ENCODE measurements around the gene ADGRB3. TPM values are rescaled to one million over a fixed set of nuclear protein-coding genes. Genes with fewer than 3 reads are reported as not detected.

ADGRB3 gene
- polyA plus RNA-seq, 2 of the 4 experiments (the other 2 are of a cell fraction) = not detected

- DNase-seq (ENCODE audit: low read depth in 1 of 2, low spot score in 1 of 2) = no peak
Measured at GRCh38 chr6:68639211-68639610, 4.1 kb downstream of the ADGRB3 start.

More at GRCh38 chr6:68639211-68639610, 4.1 kb downstream of the ADGRB3 start:
- H3K4me1 ChIP-seq = no peaks in the 10 kb centered on the region
- no peaks in the 10 kb centered on the region for H3K9me3 ChIP-seq
- FAIRE-seq = no peak
- H3K4me2 ChIP-seq = no peak overlapping the region
- POLR2A ChIA-PET = no interaction called here
- no peak overlapping the region for H3K27ac ChIP-seq
- CTCF ChIA-PET = interaction anchor here (0.8 kb wide), 1 partner anchor 842 kb away, joined by 3 read pairs; no protein-coding TSS in a partner anchor
- TF ChIP-seq HDAC2 (IDR thresholded peaks at IDR 0.05) (no peak), RCOR1 (IDR thresholded peaks at IDR 0.05; ENCODE audit: low read depth, low read length) (no peak), ATOH8 (CRISPR knock-in tag; IDR thresholded peaks at IDR 0.05; ENCODE audit: low read depth) (no peak), EHF (CRISPR knock-in tag; IDR thresholded peaks at IDR 0.05) (no peak), BCL3 (IDR thresholded peaks at IDR 0.05) (no peak), JUN (IDR thresholded peaks at IDR 0.05) (no peak), NR3C1 (IDR thresholded peaks at IDR 0.05) (no peak), REST (IDR thresholded peaks at IDR 0.05) (no peak), PBX3 (IDR thresholded peaks at IDR 0.05) (no peak), CHD4 (IDR thresholded peaks at IDR 0.05; ENCODE audit: borderline replicate concordance) (no peak), ZSCAN20 (CRISPR knock-in tag; IDR thresholded peaks at IDR 0.05) (no peak), SMC3 (IDR thresholded peaks at IDR 0.05) (no peak), E2F6 (IDR thresholded peaks at IDR 0.05; ENCODE audit: borderline replicate concordance, low read depth) (no peak), SREBF2 (IDR thresholded peaks at IDR 0.05) (no peak)
- ATAC-seq = no peak
- no peak overlapping the region for H3K4me3 ChIP-seq
- 31% methylated on average over 7 of the region's 7 CpGs for WGBS (ENCODE audit: missing lambda C conversion rate)

All from A549 (cell line).